Measurements from ENCODE around the gene KATNB1. TPM values are rescaled to one million over a fixed set of nuclear protein-coding genes. Genes with fewer than 3 reads are reported as not detected.

KATNB1 gene
- total and polyA plus RNA-seq, 4 donors, result 14.9 to 39.3 (median 20.1) TPM

DNA sequence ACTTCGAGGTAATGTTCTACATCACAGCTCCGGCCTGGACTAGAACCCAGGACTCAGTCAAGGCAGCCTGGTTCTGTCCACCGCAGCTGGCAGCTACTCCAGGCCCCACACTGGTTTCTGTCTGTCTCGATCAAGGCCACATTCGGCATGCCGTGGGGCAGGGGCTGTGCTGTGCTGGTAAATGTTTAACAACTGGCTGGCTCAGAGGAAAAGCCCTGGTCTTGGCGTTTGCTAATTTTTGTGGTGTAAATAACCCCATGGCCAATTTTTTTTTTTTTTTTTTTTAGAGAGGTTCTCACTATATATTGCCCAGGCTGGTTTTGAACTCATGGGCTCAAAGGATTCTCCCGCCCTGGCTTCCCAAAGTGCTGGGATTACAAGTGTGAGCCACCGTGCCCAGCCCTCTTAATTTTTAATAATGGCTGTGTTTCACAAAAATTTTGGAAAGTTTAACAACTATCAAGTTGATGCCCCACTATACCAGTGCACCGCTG lies 41.3 kb upstream of the KATNB1 start:
- Histone ChIP-seq H3K36me3 (ENCODE audit: control insufficient read depth in 4 of 4, insufficient read depth in 4 of 4, low read length in 4 of 4) (no peaks in the 10 kb centered on the region), H3K9ac (ENCODE audit: insufficient read depth in 1 of 2, low read length in 2 of 2) (no peak overlapping the region), H3K4me3 (no peak overlapping the region), H3K4me1 (ENCODE audit: control insufficient read depth in 5 of 5, insufficient read depth in 5 of 5, low read length in 5 of 5) (peaks cover 0 to 4% (median 0%) of the 10 kb centered on the region in 5 donors), H3K27me3 (ENCODE audit: control insufficient read depth in 3 of 3, insufficient read depth in 3 of 3, low read length in 2 of 3) (peaks cover 0 to 3% (median 0%) of the 10 kb centered on the region in 3 donors), H3K27ac (ENCODE audit: low read depth in 1 of 2, low read length in 1 of 2) (no peak overlapping the region), H3K9me3 (ENCODE audit: control insufficient read depth in 4 of 4, insufficient read depth in 3 of 4, low read length in 3 of 4) (no peaks in the 10 kb centered on the region)
- 64 to 68% methylated on average over 10 of the region's 10 CpGs for WGBS, 2 donors
- TF ChIP-seq, protein P1, sequence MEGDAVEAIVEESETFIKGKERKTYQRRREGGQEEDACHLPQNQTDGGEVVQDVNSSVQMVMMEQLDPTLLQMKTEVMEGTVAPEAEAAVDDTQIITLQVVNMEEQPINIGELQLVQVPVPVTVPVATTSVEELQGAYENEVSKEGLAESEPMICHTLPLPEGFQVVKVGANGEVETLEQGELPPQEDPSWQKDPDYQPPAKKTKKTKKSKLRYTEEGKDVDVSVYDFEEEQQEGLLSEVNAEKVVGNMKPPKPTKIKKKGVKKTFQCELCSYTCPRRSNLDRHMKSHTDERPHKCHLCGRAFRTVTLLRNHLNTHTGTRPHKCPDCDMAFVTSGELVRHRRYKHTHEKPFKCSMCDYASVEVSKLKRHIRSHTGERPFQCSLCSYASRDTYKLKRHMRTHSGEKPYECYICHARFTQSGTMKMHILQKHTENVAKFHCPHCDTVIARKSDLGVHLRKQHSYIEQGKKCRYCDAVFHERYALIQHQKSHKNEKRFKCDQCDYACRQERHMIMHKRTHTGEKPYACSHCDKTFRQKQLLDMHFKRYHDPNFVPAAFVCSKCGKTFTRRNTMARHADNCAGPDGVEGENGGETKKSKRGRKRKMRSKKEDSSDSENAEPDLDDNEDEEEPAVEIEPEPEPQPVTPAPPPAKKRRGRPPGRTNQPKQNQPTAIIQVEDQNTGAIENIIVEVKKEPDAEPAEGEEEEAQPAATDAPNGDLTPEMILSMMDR (IDR thresholded peaks at IDR 0.05; ENCODE audit: control extremely low read depth, extremely low read depth), result no peak
- ATAC-seq (ENCODE audit: insufficient read depth, low FRiP score) (no peak), DNase-seq (no peak)

DNA sequence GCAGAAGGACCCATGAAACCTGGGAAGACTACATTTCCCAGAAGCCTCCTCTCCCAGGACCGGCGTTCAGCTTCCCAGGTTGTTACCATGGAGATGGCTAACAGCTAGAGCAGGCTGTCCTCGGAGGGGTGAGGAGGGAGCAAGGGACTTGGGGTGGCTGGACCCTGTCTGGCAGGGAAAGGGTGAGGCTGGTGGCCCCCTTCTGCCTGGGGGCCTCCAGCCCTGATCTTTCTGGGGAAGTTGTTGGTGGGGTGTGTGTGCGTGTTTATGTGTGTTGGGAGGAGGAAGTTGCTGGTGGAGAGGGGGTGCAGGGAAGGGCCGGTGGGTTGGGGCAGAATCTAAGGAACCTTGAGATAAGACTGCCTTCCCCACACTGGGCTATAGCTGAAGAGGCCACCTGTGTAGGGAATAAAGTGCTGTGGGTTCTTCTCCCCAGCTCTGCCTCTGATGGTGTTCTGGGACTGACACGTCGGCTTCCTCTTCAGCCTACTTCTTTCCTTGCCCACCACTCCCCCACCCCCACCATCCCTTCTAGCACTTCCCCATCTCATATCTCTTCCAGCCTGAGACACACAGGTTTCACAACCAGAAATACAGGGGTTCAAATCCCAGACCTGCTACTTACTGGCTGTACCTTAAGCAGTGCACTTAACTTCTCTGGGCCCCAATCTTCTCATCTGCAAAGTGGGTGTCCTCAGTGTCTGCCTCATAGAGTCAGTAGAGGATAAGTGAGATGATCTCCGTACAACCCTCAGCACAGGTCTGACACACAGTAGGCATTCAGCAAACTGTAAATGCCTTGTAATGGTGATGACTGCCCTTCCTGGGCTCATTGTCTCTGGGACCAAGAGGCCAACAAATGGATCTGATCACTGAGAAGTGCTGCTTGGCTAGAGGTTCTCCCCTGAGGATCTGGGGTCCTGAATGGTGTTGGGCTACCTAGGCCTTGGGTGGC lies 40.6 kb upstream of the KATNB1 start, which contains the start of gene DRC7:
TSS of gene DRC7 (plus strand) at position 82 of the 955 bp plus-strand sequence. CDS start 3,144 bp downstream, outside the sequence.
- H3K4me3 ChIP-seq, result no peak within 1 kb of the TSS
- no peak within 1 kb of the TSS for H3K9ac ChIP-seq (ENCODE audit: insufficient read depth in 1 of 2, low read length in 2 of 2)
- H3K4me1 ChIP-seq (ENCODE audit: control insufficient read depth in 5 of 5, insufficient read depth in 5 of 5, low read length in 5 of 5), result peaks cover 0 to 2% (median 0%) of the 10 kb centered on the region in 5 donors
- H3K36me3 ChIP-seq (ENCODE audit: control insufficient read depth in 4 of 4, insufficient read depth in 4 of 4, low read length in 4 of 4), result no peaks in the 10 kb centered on the region
- ATAC-seq (ENCODE audit: insufficient read depth, low FRiP score) (peak; percentile 43), DNase-seq (peak; percentile 69 to 74 (median 71))
- no peaks in the 10 kb centered on the region for H3K9me3 ChIP-seq (ENCODE audit: control insufficient read depth in 4 of 4, insufficient read depth in 3 of 4, low read length in 3 of 4)
- TF ChIP-seq, protein P1 (IDR thresholded peaks at IDR 0.05; ENCODE audit: control extremely low read depth, extremely low read depth), result no peak
- peaks cover 0 to 3% (median 0%) of the 10 kb centered on the region in 3 donors for H3K27me3 ChIP-seq (ENCODE audit: control insufficient read depth in 3 of 3, insufficient read depth in 3 of 3, low read length in 2 of 3)
- 20 to 31% methylated on average over 8 of the region's 8 CpGs for WGBS, 2 donors
- no peak within 1 kb of the TSS for H3K27ac ChIP-seq (ENCODE audit: low read depth in 1 of 2, low read length in 1 of 2)

DNA sequence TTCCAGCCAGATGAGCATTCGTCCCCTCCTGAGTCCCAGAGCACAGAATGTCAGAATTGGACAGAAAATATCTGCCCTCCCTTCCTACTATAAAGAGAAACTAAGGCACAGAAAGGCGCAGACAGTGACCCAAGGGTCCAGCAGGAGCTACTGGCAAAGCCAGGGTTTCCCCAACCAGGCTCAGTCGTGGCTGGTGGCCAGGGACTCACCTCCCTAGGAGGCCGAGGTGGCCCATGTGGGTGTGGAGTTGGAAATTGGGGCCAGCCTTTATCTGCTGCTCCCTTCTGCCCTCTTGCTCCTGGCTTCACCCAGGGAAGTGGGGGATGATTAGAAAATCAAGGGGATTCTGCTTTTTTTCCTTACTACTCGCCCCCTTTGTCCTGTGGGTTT lies 39.9 kb upstream of the KATNB1 start:
- Histone ChIP-seq H3K27me3 (ENCODE audit: control insufficient read depth in 3 of 3, insufficient read depth in 3 of 3, low read length in 2 of 3) (peaks cover 0 to 3% (median 0%) of the 10 kb centered on the region in 3 donors), H3K4me1 (ENCODE audit: control insufficient read depth in 5 of 5, insufficient read depth in 5 of 5, low read length in 5 of 5) (peaks cover 0 to under 1% (median 0%) of the 10 kb centered on the region in 5 donors), H3K36me3 (ENCODE audit: control insufficient read depth in 4 of 4, insufficient read depth in 4 of 4, low read length in 4 of 4) (no peaks in the 10 kb centered on the region), H3K9me3 (ENCODE audit: control insufficient read depth in 4 of 4, insufficient read depth in 3 of 4, low read length in 3 of 4) (no peaks in the 10 kb centered on the region), H3K9ac (ENCODE audit: insufficient read depth in 1 of 2, low read length in 2 of 2) (no peak overlapping the region), H3K27ac (ENCODE audit: low read depth in 1 of 2, low read length in 1 of 2) (no peak overlapping the region), H3K4me3 (no peak overlapping the region)
- TF ChIP-seq, protein P1 (IDR thresholded peaks at IDR 0.05; ENCODE audit: control extremely low read depth, extremely low read depth), result no peak
- no peak for ATAC-seq (ENCODE audit: insufficient read depth, low FRiP score)
- no peak for DNase-seq
- 70 to 80% methylated on average over 5 of the region's 5 CpGs for WGBS, 2 donors

Data from lung (tissue), 12 donors.